K562 (cell line): Measurements from ENCODE around the gene SPG21. TPM values are rescaled to one million over a fixed set of nuclear protein-coding genes. Genes with fewer than 3 reads are reported as not detected.
A peak's percentile ranks its signal among the peaks of the same experiment; 100 is the strongest.

Experiments used
- ARHGAP35 ChIP-seq: fragments of 450-650 bp; IDR thresholded peaks from 2 replicates; pipeline ENCODE4 v1.6.1; 2018; ENCODE audit not compliant: partially characterized antibody
- CC2D1A ChIP-seq: fragments of 450-650 bp; IDR thresholded peaks from 2 replicates; pipeline ENCODE4 v1.6.1; 2017; ENCODE audit warnings: mild to moderate bottlenecking
- CLOCK ChIP-seq: fragments of 250-450 bp; sonication (Bioruptor Pico); IDR thresholded peaks from 2 replicates; pipeline ENCODE4 v1.4.0; 2020; ENCODE audit warnings: mild to moderate bottlenecking, moderate library complexity, borderline replicate concordance
- ESRRA ChIP-seq: fragments of 450-650 bp; IDR thresholded peaks from 2 replicates; pipeline ENCODE4 v1.6.1; 2014; ENCODE audit warnings: low read depth, mild to moderate bottlenecking, moderate library complexity, borderline replicate concordance
- FIP1L1 ChIP-seq: fragments of 200-400 bp; formaldehyde crosslinking; IDR thresholded peaks from 2 replicates; pipeline ENCODE4 v1.6.1; 2018; ENCODE audit warnings: mild to moderate bottlenecking, low read depth, low read length; ENCODE audit not compliant: poor library complexity, severe bottlenecking
- FOXJ2 ChIP-seq: fragments of 200-800 bp; sonication (Bioruptor generic); IDR thresholded peaks from 2 replicates; pipeline ENCODE4 v1.6.1; 2016; ENCODE audit warnings: missing genetic modification characterization, missing compliant biosample characterization
- HDAC8 ChIP-seq: fragments of 450-650 bp; IDR thresholded peaks from 2 replicates; pipeline ENCODE4 v1.6.1; 2016; ENCODE audit warnings: mild to moderate bottlenecking, missing genetic modification characterization, moderate library complexity, missing compliant biosample characterization
- MCM5 ChIP-seq: fragments of 450-650 bp; IDR thresholded peaks from 2 replicates; pipeline ENCODE4 v1.6.1; 2016; ENCODE audit warnings: low read depth
- MLX ChIP-seq, 2 experiments: fragments of 450-650 bp in 1 of 2; sonication (generic) in 1 of 2; formaldehyde crosslinking; conservative IDR thresholded peaks; 2 replicates each; pipeline versions ENCODE4 v1.4.0 to v1.8.1; 2020 to 2022; ENCODE audit warnings: mild to moderate bottlenecking in 1 of 2, missing genetic modification reagents in 1 of 2
- MTA1 ChIP-seq: fragments of 450-650 bp; IDR thresholded peaks from 2 replicates; pipeline ENCODE4 v1.6.1; 2017; ENCODE audit warnings: borderline replicate concordance
- NFYB ChIP-seq: IDR thresholded peaks from 2 replicates; pipeline ENCODE4 v1.6.1; 2011; ENCODE audit warnings: mild to moderate bottlenecking, moderate library complexity; ENCODE audit not compliant: insufficient read length; ENCODE audit errors: extremely low read depth
- NONO ChIP-seq, 2 experiments: fragments of 200-400 bp in 1 of 2; fragments of 450-650 bp in 1 of 2; formaldehyde crosslinking in 1 of 2; IDR thresholded peaks; 2 replicates each; pipeline ENCODE4 v1.6.1; 2017; ENCODE audit warnings: low read depth in 2 of 2, mild to moderate bottlenecking in 2 of 2, moderate library complexity in 2 of 2, low read length in 1 of 2
- SREBF1 ChIP-seq: fragments of 150-350 bp; IDR thresholded peaks from 2 replicates; pipeline ENCODE4 v1.6.1; 2014; ENCODE audit warnings: antibody characterized with exemption, low read depth, low read length, borderline replicate concordance
- SREBF2 ChIP-seq: sonication (generic); formaldehyde crosslinking; IDR thresholded peaks from 2 replicates; pipeline ENCODE4 v1.4.0; 2020; ENCODE audit warnings: mild to moderate bottlenecking, missing genetic modification reagents
- TAF15 ChIP-seq: fragments of 200-400 bp; formaldehyde crosslinking; IDR thresholded peaks from 2 replicates; pipeline ENCODE4 v1.6.1; 2017; ENCODE audit warnings: mild to moderate bottlenecking, low read depth, low read length, moderate library complexity
- TCF15 ChIP-seq: fragments of 250-450 bp; sonication (Bioruptor Pico); IDR thresholded peaks from 2 replicates; pipeline ENCODE4 v1.8.0; 2022; ENCODE audit warnings: moderate library complexity, mild to moderate bottlenecking, inconsistent platforms
- TOE1 ChIP-seq, 2 experiments: fragments of 450-650 bp in 1 of 2; sonication (generic) in 1 of 2; formaldehyde crosslinking in 1 of 2; IDR thresholded peaks; 2 replicates each; pipeline versions ENCODE4 v1.7.1 to v1.8.0; 2016 to 2022; ENCODE audit warnings: borderline replicate concordance in 2 of 2, mild to moderate bottlenecking in 2 of 2, antibody characterized with exemption in 1 of 2, inconsistent platforms in 1 of 2, low read depth in 1 of 2, missing genetic modification reagents in 1 of 2, moderate library complexity in 1 of 2
- YBX1 ChIP-seq: fragments of 450-650 bp; IDR thresholded peaks from 2 replicates; pipeline ENCODE4 v1.7.1; 2016; ENCODE audit warnings: mild to moderate bottlenecking
- ZFP36 ChIP-seq: fragments of 150-350 bp; IDR thresholded peaks from 2 replicates; pipeline ENCODE4 v1.6.1; 2018; ENCODE audit warnings: low read length, low read depth; ENCODE audit not compliant: partially characterized antibody
- ZKSCAN8 ChIP-seq: fragments of 200-800 bp; sonication (Bioruptor generic); IDR thresholded peaks from 2 replicates; pipeline ENCODE4 v1.6.1; 2016; ENCODE audit warnings: missing genetic modification characterization, missing compliant biosample characterization
- ZNF124 ChIP-seq: sonication (generic); formaldehyde crosslinking; IDR thresholded peaks from 2 replicates; pipeline ENCODE4 v1.8.1; 2022; ENCODE audit warnings: missing genetic modification reagents
- ZNF143 ChIP-seq: sonication (generic); formaldehyde crosslinking; IDR thresholded peaks from 2 replicates; pipeline ENCODE4 v1.9.0; 2022; ENCODE audit warnings: mild to moderate bottlenecking, missing genetic modification reagents
- ZNF253 ChIP-seq: fragments of 250-450 bp; sonication (Bioruptor Pico); conservative IDR thresholded peaks from 2 replicates; pipeline ENCODE4 v1.6.1; 2021; ENCODE audit warnings: mild to moderate bottlenecking
- ZNF507 ChIP-seq: conservative IDR thresholded peaks from 2 replicates; pipeline ENCODE4 v1.6.1; 2017; ENCODE audit warnings: missing genetic modification characterization, missing compliant biosample characterization
- ZNF583 ChIP-seq: fragments of 250-450 bp; sonication (Bioruptor Pico); IDR thresholded peaks from 2 replicates; pipeline ENCODE4 v1.4.0; 2020
- ZNF668 ChIP-seq: fragments of 250-450 bp; sonication (Bioruptor Pico); IDR thresholded peaks from 2 replicates; pipeline ENCODE4 v1.8.0; 2022; ENCODE audit warnings: mild to moderate bottlenecking, inconsistent platforms
- polyA plus RNA-seq, 8 experiments: library from polyadenylated mRNA; depleted of rRNA in 4 of 8; stranded (reverse) in 5 of 8; unstranded in 3 of 8; fragments of >200 nt; fragmentation: Nextera tagmentation in 2 of 8; fragmentation: Illumina TruSeq in 1 of 8; extraction: Ambion mirVana in 2 of 8; extraction: Trizol in 1 of 8; gene quantifications; 2 replicates each; pipeline versions ENCODE4 v1.2.1 to v1.2.3, GENCODE V29; 2011 to 2014; ENCODE audit warnings: inconsistent platforms in 1 of 8, missing spikeins in 1 of 8
- total RNA-seq, 7 experiments: library from RNA; depleted of rRNA in 6 of 7; stranded (reverse); fragments of >200 nt in 6 of 7; fragmentation: Illumina TruSeq in 2 of 7; extraction: Trizol in 2 of 7; gene quantifications; 2 replicates each; pipeline versions ENCODE4 v1.2.1 to v1.2.3, GENCODE V29; 2011 to 2021; ENCODE audit warnings: low replicate concordance in 1 of 7

Gene SPG21
- total and polyA plus RNA-seq, 9 of the 15 experiments (the other 6 are each of a cell fraction or from before 2014, with no cell fraction given): 22.8 to 98.8 (median 65.1) TPM

GRCh38 chr15:65028921-65029735, 39.4 kb upstream of the SPG21 start, which contains the start of gene MTFMT (continued):
- TF ChIP-seq TCF15 (CRISPR knock-in tag) (no peak), MCM5 (no peak), SREBF2 (no peak), TOE1 (IDR thresholded peaks at IDR 0.05; ENCODE audit: borderline replicate concordance) (no peak), TOE1 (CRISPR knock-in tag; IDR thresholded peaks at IDR 0.05; ENCODE audit: borderline replicate concordance, low read depth) (no peak), NFYB (no peak), MLX (CRISPR knock-in tag; conservative IDR thresholded peaks at IDR 0.05) (no peak), ZKSCAN8 (no peak), FIP1L1 (no peak), ESRRA (peak; percentile 71; the same call in 1 of the 2 replicates), ZNF507 (tag) (no peak), TAF15 (no peak), HDAC8 (tag) (no peak), ZNF143 (CRISPR knock-in tag) (no peak), CC2D1A (no peak), FOXJ2 (tag) (no peak), CLOCK (no peak), YBX1 (no peak), NONO (IDR thresholded peaks at IDR 0.05; ENCODE audit: low read depth in 2 of 2, low read length in 1 of 2) (peak; percentile 65 to 81; a peak in 3 of 4 replicates), MTA1 (no peak), ZNF253 (CRISPR knock-in tag) (no peak), ARHGAP35 (no peak), ZNF668 (CRISPR knock-in tag) (no peak), ZNF583 (CRISPR knock-in tag) (no peak), ZNF124 (CRISPR knock-in tag) (no peak), ZFP36 (peak; percentile 70), SREBF1 (no peak)
